NCI-H2107 (cell line): ENCODE measurements around the gene TMEM170A.
A peak's percentile ranks its signal among the peaks of the same experiment; 100 is the strongest.
"Not testable (repeated sequence)": the region's sequence is repeated elsewhere in the genome, so short reads cannot be mapped to it uniquely, and the experiment has no call there.

Source experiments
- DNase-seq: peaks from one replicate; lab custom pipeline; 2025; lab: John Stamatoyannopoulos, UW

Gene TMEM170A

DNA sequence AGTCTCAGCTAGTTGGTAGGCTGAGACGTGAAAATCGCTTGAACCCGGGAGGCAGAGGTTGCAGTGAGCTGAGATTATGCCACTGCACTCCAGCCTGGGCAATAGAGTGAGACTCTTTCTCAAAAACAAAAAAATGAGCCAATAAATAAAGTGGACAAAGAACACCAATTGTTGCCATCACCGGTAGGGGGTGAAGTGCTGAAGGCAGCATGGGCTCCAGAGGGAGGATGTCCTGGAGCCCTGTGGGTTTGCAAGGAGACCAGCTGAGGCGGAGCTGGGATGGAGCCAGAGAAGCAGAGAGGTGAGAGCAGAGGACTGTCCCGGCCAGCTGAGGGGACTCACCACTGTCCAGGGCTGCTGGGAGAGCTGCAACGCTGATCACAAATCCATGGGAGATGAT is 17.0 kb upstream of the TMEM170A start:
- DNase-seq: no peak

DNA sequence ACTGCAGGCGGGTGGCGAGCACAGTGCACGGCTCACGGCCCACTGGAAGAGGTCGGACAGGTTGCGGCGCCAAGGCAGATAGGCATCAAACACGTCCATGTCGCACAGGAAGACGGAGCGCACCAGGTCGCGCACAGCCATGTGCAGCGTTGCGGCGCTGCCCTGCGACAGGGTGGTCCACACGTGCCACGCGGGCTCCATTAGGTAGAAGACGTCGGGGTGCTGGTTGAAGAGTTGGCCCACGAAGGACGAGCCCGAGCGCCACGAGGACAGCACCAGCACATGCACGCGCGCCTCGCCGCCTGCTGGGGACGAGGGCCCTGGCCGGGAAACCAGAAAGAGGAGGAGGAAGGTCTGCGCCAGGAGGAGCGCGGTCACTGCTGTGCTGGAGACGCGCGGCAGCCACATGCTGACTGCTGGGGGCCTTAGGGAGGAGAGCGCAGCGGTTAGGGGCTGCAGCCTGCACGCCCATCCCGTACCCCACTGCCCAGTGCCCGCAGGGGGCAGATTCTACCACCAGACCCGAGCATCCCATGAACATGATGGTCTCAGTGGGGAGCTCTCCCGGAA is 15.0 kb upstream of the TMEM170A start:
- DNase-seq: no peak

DNA sequence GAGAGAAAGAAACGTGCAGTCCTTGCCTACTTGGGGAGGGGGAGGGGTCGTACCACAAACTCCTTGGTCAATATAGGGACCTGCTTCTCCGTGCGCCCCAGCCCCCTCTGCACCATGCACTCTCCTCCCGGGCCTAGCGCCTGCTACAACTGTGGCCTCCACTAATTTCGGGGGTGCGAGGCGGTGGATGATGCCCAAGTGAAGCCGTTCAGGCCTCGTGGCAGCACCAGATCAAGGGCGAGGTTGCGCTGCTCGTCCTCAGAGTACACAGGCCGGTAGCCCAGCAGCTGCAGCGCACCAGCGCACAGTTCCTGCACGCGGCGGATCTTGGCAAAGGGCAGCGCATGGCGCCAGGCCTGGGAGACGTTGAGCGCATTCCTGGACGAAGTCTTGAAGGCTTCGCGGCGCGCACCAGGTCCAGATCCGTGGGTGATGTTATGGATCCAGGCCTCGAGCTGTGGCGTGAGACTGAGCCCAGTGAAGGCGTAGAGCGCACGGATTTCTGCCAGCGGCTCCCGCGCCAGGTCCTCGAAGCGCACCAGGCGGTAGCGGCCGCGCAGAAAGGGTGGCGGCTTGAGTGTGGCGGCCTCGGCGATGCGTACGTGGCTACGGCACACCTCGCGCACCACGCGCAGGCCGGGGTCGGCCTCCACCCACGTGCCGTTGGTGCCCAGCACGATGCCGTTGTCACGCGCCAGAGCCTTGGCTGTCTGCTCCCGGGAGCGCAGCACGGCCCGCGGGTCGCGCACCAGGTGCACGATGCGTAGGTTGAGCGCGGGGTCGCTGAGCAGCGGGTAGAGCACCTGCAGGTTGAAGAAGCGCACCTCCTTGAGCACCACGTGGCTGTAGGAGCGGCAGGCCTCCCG is 14.2 kb upstream of the TMEM170A start:
- DNase-seq: no peak

DNA sequence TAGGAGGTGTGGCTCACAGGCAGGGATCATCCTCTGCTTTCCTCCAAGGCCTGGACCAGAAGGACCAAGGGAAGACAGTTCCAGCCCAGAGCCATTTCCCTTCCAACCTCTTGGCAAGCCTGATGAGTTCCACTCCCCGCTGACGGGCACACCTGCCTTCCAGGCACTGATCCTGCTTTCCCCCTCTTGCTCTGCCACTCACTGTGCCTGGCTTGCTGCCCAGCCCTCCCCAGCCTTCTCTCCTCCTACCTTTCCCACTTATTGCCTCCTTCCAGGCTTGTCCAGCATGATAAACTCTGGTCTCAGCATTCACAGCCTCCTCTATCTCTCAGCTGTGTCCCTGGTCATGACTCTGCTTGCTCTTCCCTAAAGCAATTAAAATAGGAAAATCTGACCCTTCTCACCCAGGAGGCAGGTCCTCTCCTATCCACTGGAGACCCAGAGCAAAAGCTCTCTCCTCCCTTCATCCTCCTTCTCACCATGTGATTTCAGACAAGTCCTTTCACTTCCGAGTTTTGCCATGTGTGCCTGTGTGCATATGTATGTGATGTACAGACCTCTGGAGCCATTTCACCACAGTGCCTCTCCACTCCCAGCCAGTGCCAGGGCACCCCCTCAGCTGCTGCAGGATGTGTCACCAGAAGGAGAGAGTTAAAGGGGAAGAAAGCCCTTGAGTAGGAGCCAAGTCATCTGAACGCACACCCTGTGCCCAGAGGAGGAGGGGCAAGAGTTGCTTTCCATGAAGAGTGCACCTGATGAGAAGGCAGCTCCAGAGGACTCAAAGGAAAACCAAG is 13.4 kb upstream of the TMEM170A start:
- DNase-seq: peak; percentile 14

DNA sequence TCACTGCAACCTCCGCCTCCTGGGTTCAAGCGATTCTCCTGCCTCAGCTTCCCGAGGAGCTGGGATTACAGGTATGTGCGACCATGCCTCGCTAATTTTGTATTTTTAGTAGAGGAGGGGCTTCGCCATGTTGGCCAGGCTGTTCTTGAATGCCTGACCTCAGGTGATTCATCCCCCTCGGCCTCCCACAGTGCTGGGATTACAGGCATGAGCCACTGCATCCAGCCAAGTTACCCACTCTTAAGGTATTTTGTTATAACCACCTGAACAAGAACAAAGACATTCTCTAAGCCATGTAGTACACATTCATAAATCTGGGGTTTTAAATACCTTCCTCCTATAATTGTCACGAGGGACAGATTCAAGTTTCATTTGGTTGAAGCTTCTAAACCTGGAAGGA is 12.3 kb upstream of the TMEM170A start:
- no peak for DNase-seq

DNA sequence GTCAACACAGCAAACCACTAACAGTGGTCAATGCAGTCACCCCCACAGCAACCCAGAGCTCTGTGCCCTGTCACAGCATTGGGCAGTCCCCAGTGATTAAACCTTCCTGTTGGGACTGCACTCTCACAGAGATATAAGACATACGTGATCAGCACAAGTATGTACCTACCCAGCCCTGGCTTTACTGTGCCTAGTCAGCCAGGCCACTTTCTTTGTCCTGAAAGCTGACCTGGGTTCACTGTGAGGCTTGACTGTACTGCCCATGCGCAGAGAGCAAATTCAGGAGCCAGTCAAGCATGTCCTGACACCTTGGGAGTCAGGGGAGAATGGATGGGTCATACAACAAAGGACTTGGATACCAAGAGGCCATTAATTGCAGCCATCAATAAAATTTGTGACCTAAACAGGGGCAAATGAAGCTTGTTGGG is 10.9 kb upstream of the TMEM170A start:
- DNase-seq: no peak

DNA sequence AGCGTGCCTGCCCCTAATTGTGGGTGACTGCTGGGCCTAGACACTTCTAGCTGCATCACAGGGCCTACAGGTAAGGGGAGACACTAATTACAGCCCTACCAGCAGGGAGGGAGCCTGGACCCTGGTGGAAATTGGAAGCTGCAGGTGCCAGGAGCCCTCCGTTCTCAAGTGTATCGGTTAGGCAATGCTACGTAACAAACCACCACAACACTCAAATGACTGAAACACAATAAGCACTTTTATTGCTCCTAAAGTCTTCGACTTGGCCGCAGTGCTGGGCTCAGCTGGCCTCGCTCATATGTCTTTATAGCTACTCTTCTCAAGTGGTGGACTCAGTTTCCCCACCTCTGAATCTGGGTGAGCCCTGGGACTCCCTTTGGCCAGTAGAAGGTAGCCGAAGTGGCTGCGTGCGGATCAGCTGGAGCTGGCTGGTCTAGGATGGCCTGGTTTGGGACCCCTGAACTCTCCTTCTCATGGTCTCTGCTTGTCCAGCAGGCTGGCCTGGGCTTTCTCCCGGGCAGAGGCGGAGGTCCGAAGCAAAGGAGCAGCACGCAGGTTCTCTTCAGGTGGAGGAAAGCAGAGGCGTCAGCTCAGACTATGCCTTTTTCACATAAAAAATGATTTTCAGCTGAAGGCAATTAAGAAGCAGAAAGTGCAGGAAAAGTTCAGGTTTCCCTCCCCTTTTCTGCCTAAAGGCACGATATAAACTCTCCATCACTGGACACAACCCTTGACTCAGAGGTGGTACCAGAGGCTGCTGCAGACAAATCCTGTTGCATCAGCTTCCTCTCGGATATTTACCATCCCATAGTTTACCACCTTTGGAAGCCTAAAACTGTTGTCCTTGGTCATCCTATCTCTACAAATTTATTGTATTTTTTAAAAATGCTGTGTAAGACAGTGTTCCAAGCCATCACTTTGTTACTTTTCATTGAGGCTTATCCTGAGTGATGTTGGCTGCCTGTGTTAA is 8.7 kb upstream of the TMEM170A start:
- no peak for DNase-seq

DNA sequence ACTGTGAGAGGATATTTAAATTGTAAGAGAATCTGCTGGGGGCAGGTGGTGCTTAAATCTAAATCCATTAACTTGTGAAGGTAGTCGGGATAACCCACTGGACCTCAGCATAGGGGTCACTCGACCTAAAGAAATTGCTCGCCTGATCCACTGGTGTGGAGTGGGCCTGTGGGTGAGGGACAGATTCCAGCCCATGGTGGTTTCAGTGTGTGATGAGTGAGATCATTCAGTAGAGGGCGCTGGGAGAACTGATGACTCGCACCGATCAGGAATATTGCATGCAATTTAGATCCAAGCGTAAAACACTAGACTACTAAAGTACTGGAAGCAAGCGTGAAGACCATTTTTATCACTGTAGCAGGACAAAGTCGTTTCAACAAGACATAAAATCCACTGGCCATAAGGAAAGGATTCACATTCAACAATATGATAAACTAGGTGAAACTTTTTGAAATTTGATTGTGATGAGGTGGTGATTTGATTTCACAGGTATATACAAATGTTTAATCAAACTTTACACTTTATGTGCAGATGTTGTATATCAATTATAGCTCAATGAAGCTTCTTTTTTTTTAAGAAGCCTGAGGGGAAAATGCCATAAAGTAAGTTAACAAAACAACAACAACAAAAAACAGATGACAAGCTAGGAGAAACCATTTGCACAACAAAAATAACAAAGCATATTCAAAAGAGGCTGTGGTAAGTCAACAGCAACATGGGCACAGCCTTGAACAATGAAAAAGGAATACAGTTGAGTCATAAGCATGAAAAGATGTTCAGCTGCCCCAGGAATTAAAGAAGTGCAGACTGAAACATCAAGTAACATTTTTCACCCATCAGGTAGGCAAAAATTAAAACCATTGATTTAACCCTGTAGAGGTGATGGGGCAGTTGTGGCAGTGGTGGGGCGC is 7.5 kb upstream of the TMEM170A start:
- peak; percentile 46 for DNase-seq

DNA sequence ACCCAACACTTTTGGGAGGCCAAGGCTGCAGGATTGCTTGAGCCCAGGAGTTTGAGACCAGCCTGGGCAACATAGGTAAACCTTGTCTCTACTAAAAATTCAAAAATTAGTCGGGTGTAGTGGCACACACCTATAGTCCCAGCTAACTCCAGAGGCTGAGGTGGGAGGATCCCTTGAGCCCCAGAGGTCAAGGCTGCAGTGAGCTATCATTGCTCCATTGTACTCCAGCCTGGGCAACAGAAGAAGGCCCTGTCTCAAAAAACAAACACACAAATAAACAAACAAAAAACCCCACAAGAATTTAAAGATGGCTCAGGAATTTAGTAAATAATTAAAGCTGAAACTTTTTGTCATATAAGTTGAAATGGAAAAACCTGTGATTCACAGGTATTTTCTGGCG is 2.3 kb upstream of the TMEM170A start:
- no peak for DNase-seq

DNA sequence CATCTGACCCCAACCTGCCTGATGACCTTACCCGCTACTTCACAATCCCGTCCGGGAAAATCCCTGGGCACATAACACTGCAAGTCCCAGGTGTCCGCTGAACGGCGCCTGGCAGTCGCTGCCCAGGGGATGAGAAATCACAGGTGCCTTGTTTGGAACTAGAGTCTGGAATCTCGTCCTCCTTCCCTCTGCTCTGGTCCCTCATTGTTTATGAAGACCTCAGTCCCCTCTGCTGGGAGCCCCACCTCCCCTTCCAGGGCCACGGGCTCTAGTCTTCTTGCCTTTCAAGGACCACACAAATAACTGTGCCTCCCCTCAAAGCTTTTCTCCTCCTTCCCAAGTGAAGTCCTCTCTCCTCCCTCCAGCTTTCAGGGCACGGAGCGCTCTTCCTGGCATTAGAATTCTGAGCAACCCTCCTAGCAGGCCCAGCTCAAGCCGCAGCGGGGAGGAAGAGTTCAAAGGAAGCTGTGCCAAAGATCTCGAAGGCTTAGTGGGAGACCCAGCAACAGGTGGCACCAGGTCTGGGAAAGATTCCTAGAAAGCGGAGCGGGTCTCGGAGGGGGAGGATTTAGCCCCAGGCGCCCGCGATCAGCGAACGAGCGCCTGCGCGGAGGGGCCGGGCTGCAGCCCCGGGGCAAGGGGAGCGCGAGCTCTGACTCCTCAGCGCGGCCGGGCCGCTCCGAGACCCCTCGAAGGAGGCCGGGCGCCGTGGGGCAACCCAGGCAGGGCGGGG is 934 bp downstream of the TMEM170A start:
- not testable (repeated sequence) for DNase-seq

DNA sequence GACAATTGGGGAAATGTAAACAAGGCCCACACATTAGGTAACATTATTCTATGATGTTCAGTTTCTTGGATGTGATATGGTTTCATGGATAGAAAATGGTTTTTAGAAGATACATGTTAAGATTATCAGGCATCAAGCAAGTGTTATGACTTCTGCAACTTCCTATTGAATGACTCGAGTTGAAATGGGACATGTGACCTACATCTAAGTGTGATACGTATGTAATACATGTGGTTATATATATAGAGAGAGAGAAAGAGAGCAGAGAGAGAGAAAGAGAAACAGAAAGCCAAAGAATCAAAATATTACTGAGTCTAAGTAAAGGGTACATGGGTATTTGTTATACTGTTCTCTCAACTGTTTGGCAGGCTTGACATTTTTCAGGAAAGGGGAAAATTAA is 1.7 kb downstream of the TMEM170A start:
- no peak for DNase-seq

DNA sequence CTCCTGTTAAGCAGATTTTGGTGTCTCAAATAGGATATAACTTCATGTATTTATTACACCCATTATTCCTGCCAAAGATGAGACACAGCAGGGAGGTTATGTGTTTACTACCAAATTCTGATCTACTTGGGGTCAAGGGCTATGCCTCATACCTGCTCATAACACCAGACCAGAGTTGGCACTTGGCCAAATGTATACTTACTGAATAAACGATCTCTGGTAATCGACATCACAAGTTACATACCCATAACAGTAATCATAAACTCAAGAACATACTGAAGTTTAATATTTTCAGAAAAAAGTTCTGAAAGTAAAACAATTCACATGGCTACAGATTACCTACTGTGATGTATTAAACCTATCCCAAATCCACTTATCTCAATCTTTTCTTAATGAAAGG is 2.9 kb downstream of the TMEM170A start:
- DNase-seq: no peak

DNA sequence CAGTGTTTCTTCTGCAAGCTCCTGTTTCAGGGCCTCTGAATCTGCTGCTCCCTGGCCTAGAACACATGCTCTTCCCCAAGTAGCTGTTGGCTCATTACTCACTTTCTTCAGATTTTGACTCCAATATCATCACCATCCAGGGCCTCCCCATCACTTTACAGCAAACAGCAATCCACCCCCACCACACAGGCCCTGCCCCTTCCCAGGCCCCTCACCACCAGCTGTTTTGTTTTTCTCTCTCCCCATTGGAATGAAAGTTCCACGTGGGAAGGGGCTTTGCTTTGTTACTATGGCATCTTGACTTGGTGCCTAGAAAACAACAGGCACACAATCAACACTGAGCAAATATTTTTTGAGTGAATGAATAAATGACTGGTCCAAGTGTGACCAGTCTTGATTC is 4.0 kb downstream of the TMEM170A start:
- DNase-seq: no peak

DNA sequence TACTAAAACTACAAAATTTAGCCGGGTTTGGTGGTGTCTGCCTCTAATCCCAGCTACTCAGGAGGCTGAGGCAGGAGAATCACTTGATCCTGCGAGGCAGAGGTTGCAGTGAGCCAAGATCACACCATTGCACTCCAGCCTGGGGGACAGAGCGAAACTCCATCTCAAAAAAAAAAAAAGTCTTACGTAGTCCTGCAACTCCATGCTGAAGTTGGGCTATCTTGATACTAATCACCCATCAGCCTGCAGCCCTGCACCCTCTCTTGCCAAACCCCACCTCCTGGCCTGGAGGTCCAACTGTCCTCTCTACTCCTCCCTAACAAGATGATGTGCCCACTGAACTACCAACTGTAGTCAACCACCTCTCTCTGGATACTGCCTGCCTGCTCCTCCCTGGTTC is 4.8 kb downstream of the TMEM170A start:
- no peak for DNase-seq

DNA sequence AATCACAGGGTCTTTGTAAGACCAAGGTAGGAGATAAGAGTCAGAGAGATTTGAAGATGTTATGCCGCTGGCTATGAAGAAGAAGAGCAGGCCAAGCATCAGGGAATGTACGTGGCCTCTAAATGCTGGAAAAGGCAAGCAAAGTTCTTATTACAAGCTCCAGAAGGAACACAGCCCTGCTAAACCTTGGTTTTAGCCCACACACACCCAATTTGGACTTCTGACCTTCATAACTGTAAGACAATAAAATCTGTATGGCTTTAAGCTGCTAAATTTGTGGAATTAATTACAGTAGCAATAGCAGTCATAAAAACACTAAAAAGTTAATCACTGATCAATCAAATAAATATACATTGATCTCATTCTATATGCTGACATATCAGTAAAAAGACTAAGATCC is 6.0 kb downstream of the TMEM170A start:
- DNase-seq: no peak

DNA sequence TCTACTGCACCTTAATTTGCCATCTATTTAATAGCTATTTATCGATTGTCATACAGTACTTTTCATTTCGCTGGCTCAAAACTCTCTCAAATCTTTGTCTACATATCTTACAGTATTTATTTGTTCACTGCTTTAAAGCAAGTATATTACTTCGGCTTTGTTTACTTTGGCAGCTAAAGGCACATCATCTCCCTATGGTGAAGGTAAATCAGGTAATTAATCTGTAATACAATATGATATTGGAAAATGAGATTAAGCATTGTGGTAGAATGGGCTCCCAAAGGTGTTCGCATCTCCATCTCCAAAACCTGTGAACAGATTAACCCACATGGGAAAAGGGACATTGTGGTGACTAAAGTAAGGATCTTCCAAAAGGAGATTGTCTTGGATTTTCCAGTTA is 6.5 kb downstream of the TMEM170A start:
- no peak for DNase-seq

DNA sequence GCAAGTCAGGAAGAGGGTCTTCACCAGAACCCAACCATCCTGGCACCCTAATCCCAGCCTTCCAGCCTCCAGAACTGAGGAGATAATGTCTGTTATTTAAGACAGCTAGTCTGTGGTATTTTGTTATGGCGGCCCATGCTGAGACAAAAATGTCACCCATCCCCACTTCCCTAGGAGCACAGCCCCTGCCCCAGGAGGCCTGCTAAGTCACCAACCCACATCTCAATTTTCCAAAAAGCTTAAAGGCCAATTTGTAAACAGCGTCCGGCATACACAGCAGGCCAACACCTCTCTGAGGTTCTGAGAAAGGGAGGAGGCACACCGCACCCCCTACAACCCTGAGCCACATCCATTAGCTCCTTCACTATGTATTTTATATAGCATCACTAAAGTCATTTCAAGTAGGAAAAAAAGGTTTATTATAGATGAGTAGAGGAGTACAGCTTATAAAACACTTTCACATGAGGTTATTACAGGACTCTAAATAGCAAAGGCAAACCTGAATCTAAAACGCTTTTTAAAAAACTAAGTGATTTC is 6.9 kb downstream of the TMEM170A start:
- no peak for DNase-seq

DNA sequence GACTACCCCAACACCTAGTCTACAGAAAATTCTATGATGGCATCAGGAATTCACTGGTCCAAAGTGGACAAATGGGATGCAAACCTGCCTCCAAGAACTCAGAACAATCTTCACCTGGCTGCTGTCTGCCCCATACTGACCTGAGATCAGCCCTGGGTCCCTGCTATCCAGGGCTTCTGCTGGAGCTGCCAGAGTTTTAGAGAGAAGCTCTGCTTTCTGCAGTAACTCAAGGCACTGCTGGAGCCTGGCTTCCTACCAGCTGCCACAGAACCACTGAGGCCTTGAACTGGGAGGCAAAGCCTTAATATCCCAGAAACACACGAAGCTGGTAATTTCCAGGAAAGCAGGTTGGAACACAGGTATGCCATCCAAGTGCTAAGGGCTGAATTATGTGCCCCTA is 7.5 kb downstream of the TMEM170A start:
- no peak for DNase-seq

DNA sequence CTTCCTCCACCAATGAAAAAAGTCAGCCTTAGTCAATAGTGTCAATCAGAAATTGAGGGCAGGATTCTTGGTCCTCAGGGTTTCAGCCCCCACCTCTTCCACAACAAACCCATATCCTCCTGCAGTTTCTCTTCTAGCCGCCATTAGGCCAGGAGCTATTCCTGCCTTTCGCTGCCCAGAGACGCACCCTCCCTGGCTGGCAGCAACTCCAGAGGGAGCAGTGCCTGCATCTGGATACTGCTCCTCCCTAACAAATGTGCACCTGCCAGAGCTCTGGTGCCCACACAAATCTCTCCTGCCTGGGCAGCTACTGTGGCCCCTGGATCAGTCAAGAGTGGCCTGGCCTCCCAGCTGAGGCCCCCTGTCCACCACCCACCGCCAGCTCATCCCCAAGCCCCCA is 8.0 kb downstream of the TMEM170A start:
- DNase-seq: not testable (repeated sequence)

DNA sequence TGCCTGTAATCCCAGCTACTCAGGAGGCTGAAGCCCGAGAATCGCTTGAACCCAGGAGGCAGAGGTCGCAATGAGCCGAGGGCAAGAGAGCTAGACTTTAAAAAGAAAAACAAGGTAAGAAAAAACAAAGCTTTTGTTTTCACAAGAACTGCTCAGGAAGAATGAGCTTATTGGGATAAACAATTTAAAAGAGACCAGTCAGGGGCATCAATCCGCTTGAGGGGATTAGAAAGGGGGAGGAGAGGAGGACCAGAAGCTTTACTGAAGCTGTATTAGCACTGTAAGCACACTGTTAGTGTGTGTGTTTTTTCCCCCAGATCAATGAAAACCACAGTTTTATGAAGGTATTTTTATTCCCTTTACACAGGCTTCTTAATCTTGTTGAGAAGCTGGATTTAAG is 8.8 kb downstream of the TMEM170A start:
- no peak for DNase-seq
